HFFc6 (cell line): ENCODE results near the gene EIF2AK3. TPM values are rescaled to one million over a fixed set of nuclear protein-coding genes. Genes with fewer than 3 reads are reported as not detected.

Source experiments
- DNase-seq: peaks from one replicate; pipeline ENCODE4 v3.0.0-alpha.2; 2018
- H3K27ac Mint-ChIP-seq: 2 replicates; pipeline ENCODE4 v1.8.0; 2020; ENCODE audit warnings: mild to moderate bottlenecking, mixed read lengths
- H3K27me3 Mint-ChIP-seq: 2 replicates; pipeline ENCODE4 v1.8.0; 2021; ENCODE audit warnings: mild to moderate bottlenecking, moderate library complexity, mixed read lengths; ENCODE audit not compliant: insufficient read depth
- H3K36me3 Mint-ChIP-seq: 2 replicates; pipeline ENCODE4 v1.8.0; 2021; ENCODE audit warnings: low read depth, mixed read lengths
- H3K4me1 Mint-ChIP-seq: 2 replicates; pipeline ENCODE4 v1.8.0; 2020; ENCODE audit warnings: low read depth, mixed read lengths
- H3K4me3 Mint-ChIP-seq: 2 replicates; pipeline ENCODE4 v1.8.0; 2020; ENCODE audit warnings: mild to moderate bottlenecking, moderate library complexity, mixed read lengths
- H3K9me3 Mint-ChIP-seq: 2 replicates; pipeline ENCODE4 v1.8.0; 2020; ENCODE audit warnings: mild to moderate bottlenecking, mixed read lengths
- total RNA-seq, 6 experiments: library from RNA; stranded (reverse); fragmentation: NEBNext Ultra II Directional; extraction: Animal tissue kit (Norgen Biotek cat#: 25700); gene quantifications; 2 replicates in 1 of 6; 3 replicates in 5 of 6; pipeline ENCODE4 v1.2.3, GENCODE V29; 2021
- TF ChIP-seq, protein P1 (sequence below): fragments of 200-600 bp; sonication (generic); IDR thresholded peaks from 2 replicates; pipeline ENCODE4 v1.5.0; 2021; ENCODE audit warnings: antibody characterized with exemption, mild to moderate bottlenecking

EIF2AK3 gene
- total RNA-seq, 6 experiments from 2014 or later, result 10.1 to 12.3 (median 11.1) TPM

DNA sequence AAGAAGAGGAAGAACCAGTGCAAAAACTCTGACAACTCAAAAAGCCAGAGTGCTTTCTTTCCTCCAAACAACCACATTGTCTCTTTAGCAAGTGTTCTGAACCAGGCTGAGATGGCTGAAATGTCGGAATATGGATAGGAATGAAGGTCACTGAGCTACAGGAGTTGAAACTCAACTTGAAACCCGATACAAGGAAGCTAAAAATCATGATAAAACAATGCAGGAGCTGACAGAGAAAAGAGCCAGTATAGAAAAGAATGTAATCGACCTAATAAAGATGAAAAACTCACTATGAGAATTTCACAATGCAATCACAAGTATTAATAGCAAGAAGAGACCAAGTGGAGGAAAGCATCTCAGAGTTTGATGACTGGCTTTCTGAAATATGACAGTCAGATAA is 15.0 kb upstream of the EIF2AK3 start:
- peaks cover 42% of the 10 kb centered on the region for H3K27me3 Mint-ChIP-seq
- peak; percentile 14 for DNase-seq
- TF ChIP-seq, protein P1, sequence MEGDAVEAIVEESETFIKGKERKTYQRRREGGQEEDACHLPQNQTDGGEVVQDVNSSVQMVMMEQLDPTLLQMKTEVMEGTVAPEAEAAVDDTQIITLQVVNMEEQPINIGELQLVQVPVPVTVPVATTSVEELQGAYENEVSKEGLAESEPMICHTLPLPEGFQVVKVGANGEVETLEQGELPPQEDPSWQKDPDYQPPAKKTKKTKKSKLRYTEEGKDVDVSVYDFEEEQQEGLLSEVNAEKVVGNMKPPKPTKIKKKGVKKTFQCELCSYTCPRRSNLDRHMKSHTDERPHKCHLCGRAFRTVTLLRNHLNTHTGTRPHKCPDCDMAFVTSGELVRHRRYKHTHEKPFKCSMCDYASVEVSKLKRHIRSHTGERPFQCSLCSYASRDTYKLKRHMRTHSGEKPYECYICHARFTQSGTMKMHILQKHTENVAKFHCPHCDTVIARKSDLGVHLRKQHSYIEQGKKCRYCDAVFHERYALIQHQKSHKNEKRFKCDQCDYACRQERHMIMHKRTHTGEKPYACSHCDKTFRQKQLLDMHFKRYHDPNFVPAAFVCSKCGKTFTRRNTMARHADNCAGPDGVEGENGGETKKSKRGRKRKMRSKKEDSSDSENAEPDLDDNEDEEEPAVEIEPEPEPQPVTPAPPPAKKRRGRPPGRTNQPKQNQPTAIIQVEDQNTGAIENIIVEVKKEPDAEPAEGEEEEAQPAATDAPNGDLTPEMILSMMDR, result no peak
- H3K27ac Mint-ChIP-seq, result no peak overlapping the region
- peaks cover 44% of the 10 kb centered on the region for H3K4me1 Mint-ChIP-seq
- H3K4me3 Mint-ChIP-seq, result no peak overlapping the region
- H3K9me3 Mint-ChIP-seq, result peaks cover 9% of the 10 kb centered on the region; the same call in 1 of the 2 replicates
- peaks cover 4% of the 10 kb centered on the region; the same call in 1 of the 2 replicates for H3K36me3 Mint-ChIP-seq

DNA sequence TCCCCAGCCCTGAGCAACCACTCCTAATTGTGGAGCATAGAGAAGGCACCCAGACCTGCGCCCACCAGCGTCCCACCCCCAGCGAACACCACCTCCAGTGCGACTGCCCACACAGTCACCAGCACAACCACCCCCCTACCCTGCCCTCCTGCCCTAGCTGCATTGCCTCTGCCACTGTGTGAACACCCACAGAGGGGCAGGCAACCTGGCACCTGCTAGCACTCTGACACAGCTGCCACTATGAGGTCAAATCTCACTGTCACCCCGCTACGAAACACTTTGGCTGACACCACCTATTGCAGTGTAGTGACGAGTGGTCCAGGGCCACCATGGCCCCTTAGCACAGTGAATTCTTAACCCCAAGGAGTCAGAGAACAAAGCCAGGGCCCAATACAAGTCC is 14.1 kb upstream of the EIF2AK3 start:
- Mint-ChIP-seq H3K4me1 (peaks cover 44% of the 10 kb centered on the region), H3K36me3 (peaks cover 4% of the 10 kb centered on the region; the same call in 1 of the 2 replicates), H3K4me3 (no peak overlapping the region), H3K27ac (no peak overlapping the region), H3K9me3 (peaks cover 9% of the 10 kb centered on the region; the same call in 1 of the 2 replicates), H3K27me3 (peaks cover 38% of the 10 kb centered on the region)
- TF ChIP-seq, protein P1, result no peak
- DNase-seq, result no peak

DNA sequence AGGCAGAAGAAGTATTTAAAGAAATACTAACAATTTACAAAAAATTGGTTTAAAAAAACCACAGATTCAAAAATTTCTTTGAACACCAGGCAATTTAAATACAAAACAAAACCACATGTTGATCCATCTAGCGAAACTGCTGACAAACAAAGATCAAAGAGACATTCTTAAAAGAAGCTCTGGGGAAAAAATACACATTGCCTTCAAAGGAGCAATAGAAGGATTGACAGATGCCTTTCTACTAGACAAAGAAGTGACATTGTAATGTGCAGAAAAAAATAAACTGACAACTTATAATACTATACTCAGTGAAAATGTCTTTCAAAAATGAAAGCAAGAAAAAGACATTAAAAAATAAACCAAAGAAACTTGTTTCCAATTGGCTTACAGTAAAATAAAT is 12.6 kb upstream of the EIF2AK3 start:
- Mint-ChIP-seq H3K36me3 (peaks cover 4% of the 10 kb centered on the region; the same call in 1 of the 2 replicates), H3K4me3 (no peak overlapping the region), H3K27me3 (peaks cover 39% of the 10 kb centered on the region), H3K4me1 (peaks cover 34% of the 10 kb centered on the region), H3K9me3 (peaks cover 9% of the 10 kb centered on the region; the same call in 1 of the 2 replicates), H3K27ac (no peak overlapping the region)
- DNase-seq, result no peak
- TF ChIP-seq, protein P1, result no peak

DNA sequence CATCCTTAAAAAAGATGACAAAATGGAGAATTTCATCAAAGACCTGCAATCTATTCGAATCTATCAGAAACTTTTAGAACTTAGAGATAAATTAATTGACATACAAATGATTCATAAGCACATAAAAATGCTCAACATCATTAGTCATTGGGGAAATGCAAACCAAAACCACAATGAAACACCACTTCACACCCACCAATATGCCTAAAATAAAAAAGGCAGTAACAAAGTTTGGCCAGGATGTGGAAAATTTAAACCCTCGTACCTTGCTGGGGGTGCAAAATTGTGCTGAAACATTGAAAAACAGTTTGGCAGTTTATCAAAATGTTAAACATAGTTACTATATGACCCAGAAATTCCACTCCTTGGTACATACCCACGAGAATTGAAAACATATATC is 11.5 kb upstream of the EIF2AK3 start:
- Mint-ChIP-seq H3K36me3 (peaks cover 4% of the 10 kb centered on the region; the same call in 1 of the 2 replicates), H3K9me3 (peaks cover 9% of the 10 kb centered on the region; the same call in 1 of the 2 replicates), H3K27ac (no peak overlapping the region), H3K27me3 (peaks cover 38% of the 10 kb centered on the region), H3K4me1 (peaks cover 34% of the 10 kb centered on the region), H3K4me3 (no peak overlapping the region)
- TF ChIP-seq, protein P1, result no peak
- DNase-seq, result peak; percentile 12

DNA sequence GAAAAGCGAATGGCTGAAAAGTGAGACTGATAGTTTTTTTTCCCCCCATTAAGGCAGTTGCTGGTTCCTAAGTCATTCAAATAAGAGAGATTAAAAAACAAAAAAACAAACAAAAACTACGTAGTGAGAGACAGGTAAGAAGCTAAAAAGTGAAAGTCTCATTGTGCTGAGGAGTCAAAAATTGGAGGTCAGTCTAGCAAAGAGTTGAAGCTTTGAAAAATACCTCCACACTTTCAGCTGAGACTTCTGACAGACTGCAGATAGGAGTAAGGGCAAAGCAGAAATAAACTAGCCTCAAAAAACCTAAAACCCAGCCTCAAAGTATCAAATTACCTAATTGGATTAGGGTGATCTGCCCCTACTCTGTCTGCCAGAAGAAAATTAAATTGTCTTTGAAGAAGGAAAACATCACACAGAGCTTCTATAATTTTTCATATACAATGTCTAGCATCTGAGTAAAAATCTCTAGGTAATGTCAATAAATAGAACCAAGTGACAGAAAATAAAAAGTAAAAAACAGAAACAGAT is 10.9 kb upstream of the EIF2AK3 start:
- H3K4me1 Mint-ChIP-seq, result peaks cover 34% of the 10 kb centered on the region
- peaks cover 36% of the 10 kb centered on the region for H3K27me3 Mint-ChIP-seq
- H3K27ac Mint-ChIP-seq, result no peak overlapping the region
- H3K9me3 Mint-ChIP-seq, result peaks cover 9% of the 10 kb centered on the region; the same call in 1 of the 2 replicates
- DNase-seq, result no peak
- H3K4me3 Mint-ChIP-seq, result no peak overlapping the region
- peaks cover 4% of the 10 kb centered on the region; the same call in 1 of the 2 replicates for H3K36me3 Mint-ChIP-seq
- TF ChIP-seq, protein P1, result no peak
